HCT116 (cell line): ENCODE measurements around the gene PARP12. TPM values are rescaled to one million over a fixed set of nuclear protein-coding genes. Genes with fewer than 3 reads are reported as not detected.

Experiments used
- ATAC-seq: fragments of 200-7000 bp; cut with Tn5 transposase; 2 replicates; pipeline ENCODE4 v1.9.1; 2020; ENCODE audit warnings: mild to moderate bottlenecking, moderate library complexity
- BruUV-seq: library from RNA; stranded (reverse); fragments of 400-500 nt; replicated peaks from 2 replicates; lab custom pipeline; 2021; lab: Mats Ljungman, UMichigan
- CTCF ChIA-PET: fragments of 300-600 bp; sonication (Branson Sonifier 250); formaldehyde crosslinking; loops from one replicate; lab custom pipeline; 2021; ENCODE audit warnings: antibody characterized with exemption; lab: Charles Lee
- POLR2A ChIA-PET: fragments of 300-600, 350-600 bp; sonication (Branson Sonifier 250); formaldehyde crosslinking; loops from one replicate; lab custom pipeline; 2021; ENCODE audit warnings: antibody characterized with exemption; lab: Charles Lee
- RAD21 ChIA-PET, 2 experiments: fragments of 300-600 bp; sonication (Branson Sonifier 250); formaldehyde crosslinking; loops; one replicate each; lab custom pipeline; 2023; ENCODE audit warnings: low total read pairs in 2 of 2; ENCODE audit not compliant: uncharacterized antibody in 2 of 2, unreplicated experiment in 2 of 2, low non-redundant PET in 1 of 2; lab: Charles Lee
- DNase-seq: peaks from one replicate; pipeline ENCODE4 v3.0.0-alpha.2; 2010; ENCODE audit warnings: low read depth, low spot score
- H2AFZ ChIP-seq: fragments of 200-600 bp; shearing (Covaris generic), sonication (generic); 2 replicates; pipeline ENCODE4 v1.6.1; 2017; ENCODE audit warnings: low read depth, mixed run types, mixed read lengths, antibody characterized with exemption, low read length; ENCODE audit not compliant: poor library complexity, severe bottlenecking
- H3K27ac ChIP-seq: 2 replicates; pipeline ENCODE4 v1.5.1; 2012; ENCODE audit warnings: low read depth, low read length
- H3K27me3 ChIP-seq: fragments of 200-600 bp; sonication (generic); 2 replicates; pipeline ENCODE4 v1.6.1; 2016; ENCODE audit warnings: mixed run types, low read length, mixed read lengths; ENCODE audit not compliant: insufficient read depth
- H3K36me3 ChIP-seq, 2 experiments: fragments of 200-500 bp in 1 of 2; fragments of 200-600 bp in 1 of 2; sonication (Bioruptor generic) in 1 of 2; sonication (generic) in 1 of 2; 2 replicates each; pipeline versions ENCODE4 v1.5.1 to v1.6.1; 2014 to 2016; ENCODE audit warnings: low read length in 2 of 2, inconsistent platforms in 1 of 2, mixed read lengths in 1 of 2, mixed run types in 1 of 2; ENCODE audit not compliant: insufficient read depth in 2 of 2, control insufficient read depth in 1 of 2
- H3K4me1 ChIP-seq, 2 experiments: fragments of 200-600 bp in 1 of 2; sonication (generic) in 1 of 2; 2 replicates each; pipeline versions ENCODE4 v1.5.1 to v1.6.1; 2012 to 2017; ENCODE audit warnings: low read length in 2 of 2, inconsistent platforms in 1 of 2, mild to moderate bottlenecking in 1 of 2, mixed read lengths in 1 of 2, mixed run types in 1 of 2, moderate library complexity in 1 of 2; ENCODE audit not compliant: insufficient read depth in 2 of 2, control insufficient read depth in 1 of 2
- H3K4me2 ChIP-seq: fragments of 200-600 bp; sonication (generic); 2 replicates; pipeline ENCODE4 v1.6.1; 2017; ENCODE audit warnings: mixed run types, low read length, mixed read lengths
- H3K4me3 ChIP-seq, 2 experiments: fragments of 200-600 bp in 1 of 2; sonication (generic) in 1 of 2; replicated peaks in 1 of 2; 2 replicates each; pipeline ENCODE4 v1.5.1; 2011 to 2016; ENCODE audit warnings: low read length in 2 of 2, control low read depth in 1 of 2, low read depth in 1 of 2, mild to moderate bottlenecking in 1 of 2, mixed read lengths in 1 of 2, mixed run types in 1 of 2
- H3K79me2 ChIP-seq: fragments of 200-600 bp; sonication (generic); 2 replicates; pipeline ENCODE4 v1.6.1; 2017; ENCODE audit warnings: mild to moderate bottlenecking, mixed run types, low read length, moderate library complexity, mixed read lengths; ENCODE audit not compliant: insufficient read depth
- H3K9ac ChIP-seq: fragments of 200-600 bp; sonication (generic); 2 replicates; pipeline ENCODE4 v1.6.1; 2016; ENCODE audit warnings: low read length, mixed read lengths
- H3K9me2 ChIP-seq: fragments of 200-600 bp; sonication (generic), shearing (Covaris generic); 2 replicates; pipeline ENCODE4 v1.6.1; 2017; ENCODE audit warnings: mixed run types, mild to moderate bottlenecking, moderate library complexity; ENCODE audit not compliant: insufficient read depth
- H3K9me3 ChIP-seq, 2 experiments: fragments of 200-500 bp in 1 of 2; fragments of 200-600 bp in 1 of 2; sonication (Bioruptor generic) in 1 of 2; sonication (generic) in 1 of 2; 2 replicates each; pipeline ENCODE4 v1.6.1; 2014 to 2017; ENCODE audit warnings: low read length in 2 of 2, mixed read lengths in 2 of 2, inconsistent platforms in 1 of 2, low read depth in 1 of 2, mild to moderate bottlenecking in 1 of 2, mixed run types in 1 of 2, moderate library complexity in 1 of 2; ENCODE audit not compliant: control insufficient read depth in 1 of 2, insufficient read depth in 1 of 2
- H4K20me1 ChIP-seq: fragments of 200-600 bp; sonication (generic), shearing (Covaris generic); 2 replicates; pipeline ENCODE4 v1.6.1; 2017; ENCODE audit warnings: mixed run types, mild to moderate bottlenecking, moderate library complexity; ENCODE audit not compliant: insufficient read depth
- CTCF ChIP-seq, 3 experiments: fragments of 200-600 bp in 1 of 3; sonication (generic) in 1 of 3; IDR thresholded peaks in 2 of 3; conservative IDR thresholded peaks in 1 of 3; 2 replicates each; pipeline ENCODE4 v1.5.1; 2012 to 2017; ENCODE audit warnings: low read depth in 2 of 3, low read length in 2 of 3, antibody characterized with exemption in 1 of 3, borderline replicate concordance in 1 of 3, control low read depth in 1 of 3, mild to moderate bottlenecking in 1 of 3, mixed read lengths in 1 of 3, mixed run types in 1 of 3, moderate library complexity in 1 of 3; ENCODE audit not compliant: insufficient read depth in 1 of 3
- REST ChIP-seq: IDR thresholded peaks from 2 replicates; pipeline ENCODE4 v1.6.1; 2012; ENCODE audit warnings: low read depth
- YY1 ChIP-seq: IDR thresholded peaks from 2 replicates; pipeline ENCODE4 v1.6.1; 2011; ENCODE audit warnings: low read length, low read depth, moderate library complexity, mild to moderate bottlenecking; ENCODE audit not compliant: insufficient replicate concordance; ENCODE audit errors: extremely low read depth
- ZNF274 ChIP-seq: fragments of 200-500 bp; sonication (Bioruptor generic); IDR thresholded peaks from 2 replicates; pipeline ENCODE4 v1.6.1; 2014; ENCODE audit warnings: mild to moderate bottlenecking, low read depth, low read length, inconsistent platforms
- intact Hi-C: fragments of 100-400 bp; cut with micrococcal nuclease; formaldehyde crosslinking; loops from 2 replicates; pipeline ENCODE4 v1.10.0; 2022
- total RNA-seq: library from RNA; stranded (reverse); gene quantifications from one replicate; pipeline ENCODE4 v1.2.1, GENCODE V29; 2021; ENCODE audit not compliant: unreplicated experiment

PARP12 gene
- total RNA-seq, 1 experiment from 2014 or later, result 17.7 TPM

GRCh38 chr7:139989366-139990141 is 73.2 kb downstream of the PARP12 start (continued):
- TF ChIP-seq YY1 (no peak), ZNF274 (no peak)

- DNase-seq, result no peak
- peaks cover 0 to 18% of the 10 kb centered on the region in 2 experiments; a peak in 1 of 4 replicates for H3K4me1 ChIP-seq
- H3K9me3 ChIP-seq, result no peaks in the 10 kb centered on the region
- TF ChIP-seq REST (no peak), CTCF (IDR thresholded peaks at IDR 0.05 in 2 of 3, conservative IDR thresholded peaks at IDR 0.05 in 1 of 3; ENCODE audit: borderline replicate concordance in 1 of 3, insufficient read depth in 1 of 3, low read depth in 2 of 3, low read length in 2 of 3) (peak in 2 of 3 experiments; percentile 31 to 36; a peak in 4 of 6 replicates)
- TF ChIP-seq, all 23 proteins: peak for 1
- intact Hi-C loops, result no loop called here
- Histone ChIP-seq H3K36me3 (no peaks in the 10 kb centered on the region), H3K4me2 (no peak overlapping the region), H3K4me3 (no peak overlapping the region), H3K9ac (no peak overlapping the region), H2AFZ (no peak overlapping the region), H3K79me2 (no peaks in the 10 kb centered on the region), H3K9me2 (no peaks in the 10 kb centered on the region), H3K27ac (no peak overlapping the region), H3K27me3 (no peaks in the 10 kb centered on the region), H4K20me1 (no peaks in the 10 kb centered on the region)
- no peak for ATAC-seq
- RAD21 ChIA-PET, result no interaction called here
- CTCF ChIA-PET, result interaction anchor here (1.0 to 1.4 kb wide), 3 partner anchors 342 to 386 kb away, joined by 3 to 5 read pairs (median 3); no protein-coding TSS in a partner anchor
- POLR2A ChIA-PET, result no interaction called here
- BruUV-seq, result no TSS peak
These were observed 74.8 kb downstream of the PARP12 start for GRCh38 chr7:139987691-139988516.
